Pancreas (tissue), 10 donors: ENCODE measurements around the gene NRN1L. TPM values are rescaled to one million over a fixed set of nuclear protein-coding genes. Genes with fewer than 3 reads are reported as not detected.
A peak's percentile ranks its signal among the peaks of the same experiment; 100 is the strongest.

Source experiments
- ATAC-seq, 4 donors: fragments of 200-7000 bp; cut with Tn5 transposase; one replicate each; pipeline versions ENCODE4 v1.8.0 to v1.9.1; 2020; ENCODE audit warnings: mild to moderate bottlenecking in 4 of 4, moderate library complexity in 4 of 4
- DNase-seq, 6 donors: peaks; one replicate each; pipeline ENCODE4 v3.0.0-alpha.2; 2020
- FAIRE-seq: peaks from 2 replicates; lab custom pipeline; 2012; peaks lifted over from hg19 to GRCh38; lab: Jason Lieb, UNC
- H3K27ac ChIP-seq, 4 donors: fragments of 200-600 bp; sonication (generic); 1 replicate in 3 of 4; 2 replicates in 1 of 4; pipeline versions ENCODE4 v1.5.0 to v1.8.0; 2020
- H3K27me3 ChIP-seq, 4 donors: fragments of 200-600 bp; one replicate each; pipeline ENCODE4 v1.8.0; 2021
- H3K36me3 ChIP-seq, 3 donors: fragments of 200-600 bp; sonication (generic) in 1 of 3; one replicate each; pipeline versions ENCODE4 v1.5.0 to v1.8.0; 2020 to 2021
- H3K4me1 ChIP-seq, 3 donors: fragments of 200-600 bp; one replicate each; pipeline ENCODE4 v1.8.0; 2021
- H3K4me3 ChIP-seq, 4 donors: fragments of 200-600 bp; sonication (generic) in 2 of 4; one replicate each; pipeline versions ENCODE4 v1.5.0 to v1.8.0; 2020 to 2021
- H3K9me3 ChIP-seq, 4 donors: fragments of 200-600 bp; one replicate each; pipeline ENCODE4 v1.8.0; 2021
- CTCF ChIP-seq, 4 donors: fragments of 200-600 bp; sonication (generic) in 3 of 4; IDR thresholded peaks; one replicate each; pipeline versions ENCODE4 v1.5.0 to v1.8.0; 2021; ENCODE audit warnings: antibody characterized with exemption in 4 of 4
- WGBS, 2 donors: extraction: QIAGEN DNeasy Blood & Tissue Kit; methylation state at CpG; one replicate each; pipeline ENCODE4 v1.1.7; 2013; 5-methylcytosine and 5-hydroxymethylcytosine counted together
- intact Hi-C, 3 donors: fragments of 100-400 bp; cut with DNase I; formaldehyde crosslinking; loops; one replicate each; pipeline versions ENCODE4 v1.11.1 to v1.14.2; 2022
- polyA plus RNA-seq, 2 donors: library from polyadenylated mRNA; stranded (reverse); fragments of 200-250 nt; gene quantifications; one replicate each; pipeline ENCODE4 v1.2.3, GENCODE V29; 2013
- total RNA-seq, 6 donors: library from RNA; stranded (reverse); fragmentation: NEBNext Ultra II Directional in 4 of 6; extraction: Animal tissue kit (Norgen Biotek cat#: 25700) in 4 of 6; gene quantifications; one replicate each; pipeline versions ENCODE4 v1.2.1 to v1.2.4, GENCODE V29; 2021 to 2023
- donor health status: healthy with polysubstance abuse.
- donor health status: DM: no; HTN: no; CAD: no; lungs with moderate emphysema.
- donor health status: DM: no; HTN: no; CAD: no.
- donor health status: control.
- donor health status: control.
- donor health status: Bipolar disorder and iron deficiency.
- donor health status: DM: yes; HTN: yes; CAD: no.
- donor health status: DM: no; HTN: no; CAD: no.
- donor health status: DM: no; HTN: no; CAD: no.
- donor health status: DM: yes; HTN: yes; CAD: no.

Gene NRN1L
- total and polyA plus RNA-seq, 8 donors = 0.34 to 4.2 (median 0.67) TPM; not detected in 3

GRCh38 chr16:67935101-67935401, 50.4 kb downstream of the NRN1L start:
- intact Hi-C loops = loop anchor here in 1 of 3 donors (10.0 kb wide), 1 partner anchor 410 kb away; the partner anchor contains the start of gene RIPOR1
- DNase-seq (no peak), FAIRE-seq (no peak), ATAC-seq (peak in 1 of 4 donors; percentile 0)
- peak overlapping the region in 3 of 4 donors; percentile 90 to 94 (median 92) for H3K4me3 ChIP-seq
- H3K9me3 ChIP-seq = no peaks in the 10 kb centered on the region
- peaks cover 0 to 20% (median 4%) of the 10 kb centered on the region in 3 donors for H3K4me1 ChIP-seq
- H3K27ac ChIP-seq = peak overlapping the region; percentile 28 to 95 (median 83)
- H3K36me3 ChIP-seq = peaks cover 0 to 3% (median 0%) of the 10 kb centered on the region in 3 donors
- 9 to 14% methylated on average over 13 of the region's 13 CpGs for WGBS, 2 donors
- H3K27me3 ChIP-seq = no peaks in the 10 kb centered on the region
- TF ChIP-seq CTCF (IDR thresholded peaks at IDR 0.05) = no peak

GRCh38 chr16:67935402-67936123, 50.9 kb downstream of the NRN1L start:
- Histone ChIP-seq H3K27me3 (no peaks in the 10 kb centered on the region), H3K4me3 (peak overlapping the region; percentile 80 to 94 (median 91)), H3K36me3 (no peaks in the 10 kb centered on the region), H3K4me1 (peaks cover 0 to 20% (median 4%) of the 10 kb centered on the region in 3 donors), H3K27ac (peak overlapping the region; percentile 81 to 95 (median 87)), H3K9me3 (no peaks in the 10 kb centered on the region)
- 1% methylated on average over 52 to 55 of the region's 55 CpGs for WGBS, 2 donors
- no peak for TF ChIP-seq CTCF (IDR thresholded peaks at IDR 0.05)
- ATAC-seq = peak; percentile 84 to 93 (median 86)
- no peak for FAIRE-seq
- DNase-seq = peak; percentile 92 to 99 (median 98)
- intact Hi-C loops = loop anchor here in 1 of 3 donors (10.0 kb wide), 1 partner anchor 411 kb away; the partner anchor contains the start of gene RIPOR1

Other genes starting within 250 kb of the NRN1L start
- 1 to 10 TPM in 5 of 6 donors, under 1 TPM in 1; 0.75 to 2.3 (median 1.3) TPM for gene CARMIL2, start 239.7 kb upstream of the NRN1L start, total RNA-seq
- gene CARMIL2, start 239.7 kb upstream of the NRN1L start, polyA plus RNA-seq = 1 to 10 TPM; 2.5 to 4.3 TPM
- gene ACD, start 224.6 kb upstream of the NRN1L start, total RNA-seq = 10 to 100 TPM in 2 of 6 donors, 1 to 10 TPM in 4; 6.6 to 10.8 (median 9.7) TPM
- 10 to 100 TPM; 16.9 to 29.0 TPM for gene ACD, start 224.6 kb upstream of the NRN1L start, polyA plus RNA-seq
- 10 to 100 TPM in 4 of 6 donors, 1 to 10 TPM in 2; 8.6 to 18.2 (median 15.7) TPM for gene PARD6A, start 223.9 kb upstream of the NRN1L start, total RNA-seq
- 10 to 100 TPM; 11.6 to 14.3 TPM for gene PARD6A, start 223.9 kb upstream of the NRN1L start, polyA plus RNA-seq
- gene ENKD1, start 218.1 kb upstream of the NRN1L start, total RNA-seq = 10 to 100 TPM; 24.3 to 60.1 (median 44.2) TPM
- gene ENKD1, start 218.1 kb upstream of the NRN1L start, polyA plus RNA-seq = 100 to 1,000 TPM; 150 to 171 TPM
- gene C16orf86, start 218.1 kb upstream of the NRN1L start, total RNA-seq = 1 to 10 TPM; 1.4 to 4.1 (median 2.4) TPM
- gene C16orf86, start 218.1 kb upstream of the NRN1L start, polyA plus RNA-seq = 1 to 10 TPM; 5.7 to 7.6 TPM
- gene GFOD2, start 165.6 kb upstream of the NRN1L start, total RNA-seq = 10 to 100 TPM in 2 of 6 donors, 1 to 10 TPM in 4; 6.4 to 12.9 (median 8.8) TPM
- gene GFOD2, start 165.6 kb upstream of the NRN1L start, polyA plus RNA-seq = 10 to 100 TPM; 10.0 to 17.2 TPM
- 10 to 100 TPM in 4 of 6 donors, 1 to 10 TPM in 2; 8.7 to 15.4 (median 11.3) TPM for gene RANBP10, start 78.3 kb upstream of the NRN1L start, total RNA-seq
- 10 to 100 TPM; 11.4 to 11.8 TPM for gene RANBP10, start 78.3 kb upstream of the NRN1L start, polyA plus RNA-seq
- gene TSNAXIP1, start 78.0 kb upstream of the NRN1L start, total RNA-seq = 1 to 10 TPM in 2 of 6 donors, under 1 TPM in 4; 0.25 to 1.5 (median 0.96) TPM
- gene TSNAXIP1, start 78.0 kb upstream of the NRN1L start, polyA plus RNA-seq = 10 to 100 TPM in 1 of 2 donors, 1 to 10 TPM in 1; 5.8 to 11.1 TPM
- 10 to 100 TPM; 10.9 to 16.5 (median 14.3) TPM for gene THAP11, start 42.6 kb upstream of the NRN1L start, total RNA-seq
- 10 to 100 TPM in 1 of 2 donors, 1 to 10 TPM in 1; 5.1 to 13.7 TPM for gene THAP11, start 42.6 kb upstream of the NRN1L start, polyA plus RNA-seq
- gene NUTF2, start 38.0 kb upstream of the NRN1L start, total RNA-seq = 10 to 100 TPM; 25.8 to 51.4 (median 36.5) TPM
- gene NUTF2, start 38.0 kb upstream of the NRN1L start, polyA plus RNA-seq = 10 to 100 TPM; 63.0 to 69.1 TPM
- gene CENPT, start 37.2 kb upstream of the NRN1L start, total RNA-seq = 10 to 100 TPM; 19.6 to 37.0 (median 27.7) TPM
- gene CENPT, start 37.2 kb upstream of the NRN1L start, polyA plus RNA-seq = 100 to 1,000 TPM; 142 to 143 TPM
- gene EDC4, start 11.8 kb upstream of the NRN1L start, total RNA-seq = 10 to 100 TPM; 20.2 to 37.0 (median 23.4) TPM
- gene EDC4, start 11.8 kb upstream of the NRN1L start, polyA plus RNA-seq = 10 to 100 TPM; 59.1 to 66.2 TPM
- 10 to 100 TPM; 13.9 to 17.7 (median 15.7) TPM for gene PSKH1, start 8.4 kb downstream of the NRN1L start, total RNA-seq
- 10 to 100 TPM; 12.7 to 15.9 TPM for gene PSKH1, start 8.4 kb downstream of the NRN1L start, polyA plus RNA-seq
- 1,000 to 10,000 TPM in 2 of 6 donors, 100 to 1,000 TPM in 4; 559 to 2,165 (median 815) TPM for gene CTRL, start 47.0 kb downstream of the NRN1L start, total RNA-seq
- gene CTRL, start 47.0 kb downstream of the NRN1L start, polyA plus RNA-seq = 100 to 1,000 TPM; 580 to 609 TPM
- 10 to 100 TPM; 40.0 to 62.2 (median 51.3) TPM for gene PSMB10, start 52.0 kb downstream of the NRN1L start, total RNA-seq
- gene PSMB10, start 52.0 kb downstream of the NRN1L start, polyA plus RNA-seq = 100 to 1,000 TPM in 1 of 2 donors, 10 to 100 TPM in 1; 65.7 to 195 TPM
- gene LCAT, start 59.2 kb downstream of the NRN1L start, total RNA-seq = 10 to 100 TPM in 2 of 6 donors, 1 to 10 TPM in 4; 2.8 to 12.4 (median 8.5) TPM
- gene LCAT, start 59.2 kb downstream of the NRN1L start, polyA plus RNA-seq = 10 to 100 TPM; 54.3 to 65.5 TPM
- gene SLC12A4, start 83.8 kb downstream of the NRN1L start, total RNA-seq = 10 to 100 TPM; 15.8 to 46.4 (median 27.9) TPM
- 10 to 100 TPM; 21.0 to 44.8 TPM for gene SLC12A4, start 83.8 kb downstream of the NRN1L start, polyA plus RNA-seq
- under 1 TPM in 2 of 6 donors, not detected in 4; 0.09 to 0.12 TPM for gene DPEP3, start 95.6 kb downstream of the NRN1L start, total RNA-seq
- gene DPEP3, start 95.6 kb downstream of the NRN1L start, polyA plus RNA-seq = not detected
- gene DPEP2, start 114.6 kb downstream of the NRN1L start, total RNA-seq = 1 to 10 TPM in 2 of 6 donors, under 1 TPM in 2, not detected in 2; 0.32 to 4.0 (median 0.92) TPM
- 1 to 10 TPM; 1.0 to 1.1 TPM for gene DPEP2, start 114.6 kb downstream of the NRN1L start, polyA plus RNA-seq
- gene DPEP2NB, start 131.0 kb downstream of the NRN1L start, total RNA-seq = not detected
- gene DPEP2NB, start 131.0 kb downstream of the NRN1L start, polyA plus RNA-seq = not detected
- 1 to 10 TPM; 2.1 to 5.1 (median 4.0) TPM for gene DDX28, start 138.3 kb downstream of the NRN1L start, total RNA-seq
- 1 to 10 TPM; 3.6 to 7.4 TPM for gene DDX28, start 138.3 kb downstream of the NRN1L start, polyA plus RNA-seq
- gene DUS2, start 138.4 kb downstream of the NRN1L start, total RNA-seq = 1 to 10 TPM; 2.7 to 5.6 (median 3.6) TPM
- 1 to 10 TPM; 6.1 to 6.2 TPM for gene DUS2, start 138.4 kb downstream of the NRN1L start, polyA plus RNA-seq
- gene NFATC3, start 200.5 kb downstream of the NRN1L start, total RNA-seq = 10 to 100 TPM in 5 of 6 donors, 1 to 10 TPM in 1; 9.5 to 19.3 (median 13.5) TPM
- gene NFATC3, start 200.5 kb downstream of the NRN1L start, polyA plus RNA-seq = 1 to 10 TPM; 3.8 to 4.5 TPM